Mesendoderm (in vitro differentiated cells): ENCODE measurements around the gene C1QTNF9.

Experiments used
- DNase-seq: peaks from one replicate; pipeline ENCODE4 v3.0.0; 2013
- H2AK5ac ChIP-seq: 2 replicates; pipeline ENCODE4 v1.6.1; 2013; ENCODE audit warnings: low read length, inconsistent platforms
- H2BK120ac ChIP-seq: 2 replicates; pipeline ENCODE4 v1.6.1; 2013; ENCODE audit warnings: low read depth, mild to moderate bottlenecking, low read length, moderate library complexity, mixed read lengths
- H2BK15ac ChIP-seq: replicated peaks from 2 replicates; pipeline ENCODE4 v1.6.1; 2013; ENCODE audit warnings: low read depth, mild to moderate bottlenecking, moderate library complexity
- H2BK5ac ChIP-seq: 2 replicates; pipeline ENCODE4 v1.6.1; 2013; ENCODE audit warnings: low read length, inconsistent platforms
- H3K18ac ChIP-seq: 2 replicates; pipeline ENCODE4 v1.6.1; 2013; ENCODE audit warnings: mild to moderate bottlenecking, low read length, mixed read lengths
- H3K23ac ChIP-seq: one replicate; pipeline ENCODE4 v1.6.1; 2013; ENCODE audit warnings: low read length
- H3K27ac ChIP-seq: 2 replicates; pipeline ENCODE4 v1.5.1; 2013; ENCODE audit warnings: low read depth, mild to moderate bottlenecking, inconsistent platforms, low read length, moderate library complexity
- H3K27me3 ChIP-seq: 2 replicates; pipeline ENCODE4 v1.6.1; 2013; ENCODE audit warnings: low read length, control low read depth, mild to moderate bottlenecking, inconsistent platforms; ENCODE audit not compliant: insufficient read depth, poor library complexity
- H3K36me3 ChIP-seq: 2 replicates; pipeline ENCODE4 v1.6.1; 2013; ENCODE audit warnings: low read length, inconsistent platforms; ENCODE audit not compliant: control insufficient read depth, insufficient read depth
- H3K4ac ChIP-seq: one replicate; pipeline ENCODE4 v1.6.1; 2013; ENCODE audit warnings: low read depth, mild to moderate bottlenecking, low read length, moderate library complexity
- H3K4me1 ChIP-seq: 2 replicates; pipeline ENCODE4 v1.6.1; 2013; ENCODE audit warnings: low read depth, low read length, inconsistent platforms; ENCODE audit not compliant: control insufficient read depth
- H3K4me2 ChIP-seq: 2 replicates; pipeline ENCODE4 v1.6.1; 2013; ENCODE audit warnings: low read length
- H3K4me3 ChIP-seq: 2 replicates; pipeline ENCODE4 v1.5.1; 2013; ENCODE audit warnings: mild to moderate bottlenecking, low read length
- H3K56ac ChIP-seq: one replicate; pipeline ENCODE4 v1.6.1; 2013; ENCODE audit warnings: low read length
- H3K79me1 ChIP-seq: 2 replicates; pipeline ENCODE4 v1.6.1; 2013; ENCODE audit warnings: low read length, inconsistent platforms
- H3K79me2 ChIP-seq: 2 replicates; pipeline ENCODE4 v1.6.1; 2013; ENCODE audit warnings: mild to moderate bottlenecking, low read length; ENCODE audit not compliant: control insufficient read depth, insufficient read depth
- H3K9ac ChIP-seq: 2 replicates; pipeline ENCODE4 v1.6.1; 2013; ENCODE audit warnings: low read length, inconsistent platforms
- H4K5ac ChIP-seq: one replicate; pipeline ENCODE4 v1.6.1; 2013; ENCODE audit warnings: low read length
- H4K8ac ChIP-seq: one replicate; pipeline ENCODE4 v1.6.1; 2013; ENCODE audit warnings: low read depth, mild to moderate bottlenecking, control low read depth, low read length, moderate library complexity
- WGBS: extraction: QIAGEN DNeasy Blood & Tissue Kit; methylation state at CpG from one replicate; pipeline ENCODE4 v1.1.7; 2013; ENCODE audit warnings: low lambda C conversion rate, missing lambda C conversion rate; ENCODE audit not compliant: insufficient coverage; ENCODE audit errors: extremely low coverage; 5-methylcytosine and 5-hydroxymethylcytosine counted together

The C1QTNF9 gene

GRCh38 chr13:24272452-24273161, 36.8 kb upstream of the C1QTNF9 start:
- no peak overlapping the region for H3K9ac ChIP-seq
- H2BK5ac ChIP-seq, result no peak overlapping the region
- no peaks in the 10 kb centered on the region for H3K79me2 ChIP-seq
- no peak overlapping the region for H4K8ac ChIP-seq
- no peak overlapping the region for H2AK5ac ChIP-seq
- H2BK15ac ChIP-seq, result no peak overlapping the region
- no peak overlapping the region for H3K18ac ChIP-seq
- H3K4me2 ChIP-seq, result no peak overlapping the region
- H3K56ac ChIP-seq, result no peak overlapping the region
- no peak overlapping the region for H3K4me3 ChIP-seq
- H3K4me1 ChIP-seq, result peaks cover 5% of the 10 kb centered on the region
- WGBS, result no CpG with 5 or more reads among the region's 18 CpGs
- H3K27me3 ChIP-seq, result no peaks in the 10 kb centered on the region
- H2BK120ac ChIP-seq, result no peak overlapping the region
- no peak for DNase-seq
- no peak overlapping the region for H3K27ac ChIP-seq
- H3K4ac ChIP-seq, result no peak overlapping the region
- H3K23ac ChIP-seq, result no peak overlapping the region
- no peaks in the 10 kb centered on the region for H3K79me1 ChIP-seq
- no peak overlapping the region for H4K5ac ChIP-seq
- no peaks in the 10 kb centered on the region for H3K36me3 ChIP-seq

DNA sequence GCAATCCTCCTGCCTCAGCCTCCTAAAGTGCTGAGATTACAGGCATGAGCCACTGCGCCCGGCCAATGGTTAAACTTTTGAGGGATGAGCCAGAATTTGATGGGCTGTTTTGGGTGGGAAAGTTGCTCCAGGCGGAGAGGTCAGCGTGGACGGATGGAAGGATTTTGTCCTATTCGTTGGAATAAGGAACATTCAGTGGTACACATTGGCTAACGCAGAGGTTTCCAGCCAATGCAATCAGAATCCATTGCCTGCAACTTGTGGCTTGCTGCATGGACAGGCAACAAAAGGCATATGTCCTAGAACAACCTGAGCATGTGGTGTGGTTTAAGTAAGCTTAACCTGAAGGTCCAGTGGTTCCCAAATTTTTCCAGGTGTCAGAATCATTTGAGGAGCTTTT, 35.5 kb upstream of the C1QTNF9 start:
- no peaks in the 10 kb centered on the region for H3K36me3 ChIP-seq
- DNase-seq, result no peak
- no peak overlapping the region for H3K4ac ChIP-seq
- no peak overlapping the region for H2BK15ac ChIP-seq
- no CpG with 5 or more reads among the region's 7 CpGs for WGBS
- no peak overlapping the region for H3K18ac ChIP-seq
- H3K56ac ChIP-seq, result no peak overlapping the region
- H2BK5ac ChIP-seq, result no peak overlapping the region
- no peak overlapping the region for H3K4me3 ChIP-seq
- H3K27me3 ChIP-seq, result no peaks in the 10 kb centered on the region
- H3K79me2 ChIP-seq, result no peaks in the 10 kb centered on the region
- no peak overlapping the region for H4K5ac ChIP-seq
- H3K4me2 ChIP-seq, result no peak overlapping the region
- H2AK5ac ChIP-seq, result no peak overlapping the region
- H3K27ac ChIP-seq, result no peak overlapping the region
- no peak overlapping the region for H4K8ac ChIP-seq
- no peak overlapping the region for H3K23ac ChIP-seq
- no peaks in the 10 kb centered on the region for H3K79me1 ChIP-seq
- no peak overlapping the region for H2BK120ac ChIP-seq
- H3K4me1 ChIP-seq, result peaks cover 5% of the 10 kb centered on the region
- no peak overlapping the region for H3K9ac ChIP-seq

DNA sequence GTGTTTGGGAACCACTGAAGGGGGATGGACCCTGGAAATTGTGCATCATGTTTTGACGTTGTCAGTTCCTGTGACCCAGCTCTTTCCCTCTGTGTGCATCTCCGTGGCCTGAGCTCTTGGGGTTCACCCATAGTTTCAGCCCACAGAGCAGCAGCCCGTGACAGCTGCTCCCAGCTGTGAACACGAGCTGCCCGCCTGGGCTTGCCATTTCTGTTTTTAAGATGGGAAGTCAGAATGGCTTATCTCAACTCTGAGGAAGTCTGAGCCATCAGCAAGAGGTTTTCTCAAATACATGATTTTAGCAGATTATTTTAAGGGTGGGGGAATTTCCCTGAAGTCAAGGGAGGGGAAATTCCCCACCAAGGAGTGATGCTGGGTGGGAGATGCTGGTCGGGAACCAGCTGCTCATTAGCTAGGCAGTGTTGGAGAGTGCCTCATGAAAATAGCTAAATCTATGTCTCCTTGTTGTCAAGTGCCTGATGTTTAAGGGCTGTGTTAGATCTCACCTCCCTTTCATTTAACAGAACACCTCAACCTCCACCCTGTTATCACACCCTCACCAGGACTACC, 34.8 kb upstream of the C1QTNF9 start:
- H2BK5ac ChIP-seq, result no peak overlapping the region
- H3K79me2 ChIP-seq, result no peaks in the 10 kb centered on the region
- H3K27me3 ChIP-seq, result no peaks in the 10 kb centered on the region
- no CpG with 5 or more reads among the region's 6 CpGs for WGBS
- H3K4me3 ChIP-seq, result no peak overlapping the region
- H3K4me1 ChIP-seq, result peaks cover 5% of the 10 kb centered on the region
- no peak overlapping the region for H2BK120ac ChIP-seq
- H3K23ac ChIP-seq, result no peak overlapping the region
- H3K79me1 ChIP-seq, result no peaks in the 10 kb centered on the region
- H4K8ac ChIP-seq, result no peak overlapping the region
- H3K18ac ChIP-seq, result no peak overlapping the region
- no peak overlapping the region for H2BK15ac ChIP-seq
- no peak overlapping the region for H4K5ac ChIP-seq
- no peak overlapping the region for H3K4me2 ChIP-seq
- no peak overlapping the region for H3K56ac ChIP-seq
- H3K4ac ChIP-seq, result no peak overlapping the region
- no peak overlapping the region for H3K27ac ChIP-seq
- no peak for DNase-seq
- no peaks in the 10 kb centered on the region for H3K36me3 ChIP-seq
- no peak overlapping the region for H3K9ac ChIP-seq
- no peak overlapping the region for H2AK5ac ChIP-seq

- H2BK15ac ChIP-seq, result no peak overlapping the region
- no peak overlapping the region for H2BK120ac ChIP-seq
- H3K4me3 ChIP-seq, result no peak overlapping the region
- no peaks in the 10 kb centered on the region for H3K27me3 ChIP-seq
- H3K9ac ChIP-seq, result no peak overlapping the region
- DNase-seq, result no peak
- H3K4me2 ChIP-seq, result no peak overlapping the region
- H3K27ac ChIP-seq, result no peak overlapping the region
- no peaks in the 10 kb centered on the region for H3K79me2 ChIP-seq
- H3K4me1 ChIP-seq, result peaks cover 5% of the 10 kb centered on the region
- no peak overlapping the region for H3K18ac ChIP-seq
- H3K56ac ChIP-seq, result no peak overlapping the region
- no peak overlapping the region for H4K5ac ChIP-seq
- no peak overlapping the region for H4K8ac ChIP-seq
- H2BK5ac ChIP-seq, result no peak overlapping the region
- no peak overlapping the region for H3K23ac ChIP-seq
- no peaks in the 10 kb centered on the region for H3K79me1 ChIP-seq
- no peak overlapping the region for H2AK5ac ChIP-seq
- H3K4ac ChIP-seq, result no peak overlapping the region
- H3K36me3 ChIP-seq, result no peaks in the 10 kb centered on the region
Observed at GRCh38 chr13:24275041-24275440, 34.3 kb upstream of the C1QTNF9 start.

DNA sequence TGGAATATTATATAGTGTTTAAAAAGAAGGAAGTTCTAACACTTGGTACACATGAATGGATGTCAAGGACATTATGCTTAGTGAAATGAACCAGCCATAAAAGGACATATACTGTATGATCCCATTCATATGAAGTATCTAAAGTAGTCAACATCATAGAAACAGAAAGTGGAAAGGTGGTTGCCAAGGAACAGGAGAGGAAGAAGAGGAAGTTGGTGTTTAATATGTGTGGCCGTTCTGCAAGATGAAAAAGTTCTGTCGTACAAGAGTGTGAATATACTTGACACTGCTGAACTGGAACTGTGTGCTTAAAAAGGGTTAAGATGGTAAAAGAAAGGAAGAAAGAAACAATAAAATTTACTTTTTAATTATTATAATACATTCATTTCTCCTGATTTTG, 33.1 kb upstream of the C1QTNF9 start:
- Histone ChIP-seq H3K4me1 (peaks cover 5% of the 10 kb centered on the region), H3K4me2 (no peak overlapping the region), H2AK5ac (no peak overlapping the region), H3K23ac (no peak overlapping the region), H3K4me3 (no peak overlapping the region), H3K18ac (no peak overlapping the region), H3K79me2 (no peaks in the 10 kb centered on the region), H4K5ac (no peak overlapping the region), H3K56ac (no peak overlapping the region), H2BK5ac (no peak overlapping the region), H2BK120ac (no peak overlapping the region), H3K36me3 (no peaks in the 10 kb centered on the region), H2BK15ac (no peak overlapping the region), H3K9ac (no peak overlapping the region), H3K79me1 (no peaks in the 10 kb centered on the region), H3K4ac (no peak overlapping the region), H3K27ac (no peak overlapping the region), H3K27me3 (no peaks in the 10 kb centered on the region), H4K8ac (no peak overlapping the region)
- no CpG with 5 or more reads among the region's 2 CpGs for WGBS
- no peak for DNase-seq

GRCh38 chr13:24276861-24277260, 32.5 kb upstream of the C1QTNF9 start:
- H3K36me3 ChIP-seq, result no peaks in the 10 kb centered on the region
- no peak overlapping the region for H3K4me2 ChIP-seq

More at GRCh38 chr13:24276861-24277260, 32.5 kb upstream of the C1QTNF9 start:
- no peak for DNase-seq
- Histone ChIP-seq H3K27me3 (no peaks in the 10 kb centered on the region), H3K79me1 (no peaks in the 10 kb centered on the region), H3K4me1 (peaks cover 5% of the 10 kb centered on the region), H3K27ac (no peak overlapping the region), H2BK15ac (no peak overlapping the region), H4K8ac (no peak overlapping the region), H3K4ac (no peak overlapping the region), H2BK5ac (no peak overlapping the region), H3K23ac (no peak overlapping the region), H3K18ac (no peak overlapping the region), H2BK120ac (no peak overlapping the region), H4K5ac (no peak overlapping the region), H2AK5ac (no peak overlapping the region), H3K79me2 (no peaks in the 10 kb centered on the region), H3K4me3 (no peak overlapping the region), H3K9ac (no peak overlapping the region), H3K56ac (no peak overlapping the region)
- no CpG with 5 or more reads among the region's 13 CpGs for WGBS
